ENCODE results near the gene DNAH6.
"Not testable (repeated sequence)": the region's sequence is repeated elsewhere in the genome, so short reads cannot be mapped to it uniquely, and the experiment has no call there.

The DNAH6 gene

GRCh38 chr2:84516234-84516986, at the start of gene DNAH6:
TSS of gene DNAH6 (plus strand) at chr2:84516498. CDS start at chr2:84517827, 1,329 bp downstream.
- in situ Hi-C loops (cut with HindIII; ENCODE audit: low sequenced_read_pairs), result no loop called here

- in situ Hi-C loops (cut with HindIII; ENCODE audit: low sequenced_read_pairs), result no loop called here
Measured at GRCh38 chr2:84467389-84467788, 48.9 kb upstream of the DNAH6 start.

- in situ Hi-C loops (cut with HindIII; ENCODE audit: low sequenced_read_pairs), result not testable (repeated sequence)
Measured at GRCh38 chr2:84472423-84472822, 43.9 kb upstream of the DNAH6 start.

- in situ Hi-C loops (cut with HindIII; ENCODE audit: low sequenced_read_pairs), result no loop called here
Measured at GRCh38 chr2:84472856-84473565, 43.3 kb upstream of the DNAH6 start.

- in situ Hi-C loops (cut with HindIII; ENCODE audit: low sequenced_read_pairs), result no loop called here
Measured at GRCh38 chr2:84474176-84474575, 42.1 kb upstream of the DNAH6 start.

GRCh38 chr2:84477886-84478285, 38.4 kb upstream of the DNAH6 start:
- in situ Hi-C loops (cut with HindIII; ENCODE audit: low sequenced_read_pairs), result no loop called here

- in situ Hi-C loops (cut with HindIII; ENCODE audit: low sequenced_read_pairs), result no loop called here
Measured at GRCh38 chr2:84478867-84479266, 37.4 kb upstream of the DNAH6 start.

GRCh38 chr2:84481702-84482101, 34.6 kb upstream of the DNAH6 start:
- in situ Hi-C loops (cut with HindIII; ENCODE audit: low sequenced_read_pairs), result no loop called here

GRCh38 chr2:84482603-84483002, 33.7 kb upstream of the DNAH6 start:
- in situ Hi-C loops (cut with HindIII; ENCODE audit: low sequenced_read_pairs), result no loop called here

GRCh38 chr2:84483320-84483719, 33.0 kb upstream of the DNAH6 start:
- in situ Hi-C loops (cut with HindIII; ENCODE audit: low sequenced_read_pairs), result no loop called here

GRCh38 chr2:84486441-84487115, 29.7 kb upstream of the DNAH6 start:
- in situ Hi-C loops (cut with HindIII; ENCODE audit: low sequenced_read_pairs), result no loop called here

GRCh38 chr2:84487298-84487996, 28.9 kb upstream of the DNAH6 start:
- in situ Hi-C loops (cut with HindIII; ENCODE audit: low sequenced_read_pairs), result no loop called here

- in situ Hi-C loops (cut with HindIII; ENCODE audit: low sequenced_read_pairs), result no loop called here
Measured at GRCh38 chr2:84491256-84491655, 25.0 kb upstream of the DNAH6 start.

- in situ Hi-C loops (cut with HindIII; ENCODE audit: low sequenced_read_pairs), result no loop called here
Measured at GRCh38 chr2:84491741-84492140, 24.6 kb upstream of the DNAH6 start.

- in situ Hi-C loops (cut with HindIII; ENCODE audit: low sequenced_read_pairs), result no loop called here
Measured at GRCh38 chr2:84492571-84492970, 23.7 kb upstream of the DNAH6 start.

GRCh38 chr2:84493514-84493913, 22.8 kb upstream of the DNAH6 start:
- in situ Hi-C loops (cut with HindIII; ENCODE audit: low sequenced_read_pairs), result no loop called here

- in situ Hi-C loops (cut with HindIII; ENCODE audit: low sequenced_read_pairs), result no loop called here
Measured at GRCh38 chr2:84494070-84494469, 22.2 kb upstream of the DNAH6 start.

- in situ Hi-C loops (cut with HindIII; ENCODE audit: low sequenced_read_pairs), result no loop called here
Measured at GRCh38 chr2:84495539-84496146, 20.7 kb upstream of the DNAH6 start.

GRCh38 chr2:84496386-84496785, 19.9 kb upstream of the DNAH6 start:
- in situ Hi-C loops (cut with HindIII; ENCODE audit: low sequenced_read_pairs), result no loop called here

GRCh38 chr2:84497285-84497684, 19.0 kb upstream of the DNAH6 start:
- in situ Hi-C loops (cut with HindIII; ENCODE audit: low sequenced_read_pairs), result no loop called here
